Measurements from ENCODE around the gene SCG3.
"Not testable (repeated sequence)": the region's sequence is repeated elsewhere in the genome, so short reads cannot be mapped to it uniquely, and the experiment has no call there.

- TF ChIP-seq CTCF, POLR2A (IDR thresholded peaks at IDR 0.05): not testable (repeated sequence)
These were observed 32.7 kb upstream of the SCG3 start for GRCh38 chr15:51648643-51649042.
